Peyer's patch (tissue), 4 donors: ENCODE measurements around the gene CORIN.

ENCODE experiments used
- CTCF ChIP-seq, 6 experiments: fragments of 450-650 bp in 4 of 6; fragments of 200-600 bp in 2 of 6; sonication (generic) in 1 of 6; IDR thresholded peaks; one replicate each; pipeline ENCODE4 v1.5.1; 2017 to 2019; ENCODE audit warnings: antibody characterized with exemption in 6 of 6, mild to moderate bottlenecking in 3 of 6, moderate library complexity in 1 of 6
- POLR2A ChIP-seq, 2 donors: fragments of 450-650 bp; IDR thresholded peaks; one replicate each; pipeline ENCODE4 v1.5.1; 2017; ENCODE audit warnings: antibody characterized with exemption in 2 of 2, mild to moderate bottlenecking in 2 of 2, moderate library complexity in 2 of 2

- TF ChIP-seq CTCF (IDR thresholded peaks at IDR 0.05): no peak
- TF ChIP-seq POLR2A (IDR thresholded peaks at IDR 0.05): no peak
Observed at GRCh38 chr4:47624031-47624441, 213.8 kb downstream of the CORIN start.
